NCI-H69 (cell line): ENCODE data around the gene MYO9A.
"Not testable (repeated sequence)": the region's sequence is repeated elsewhere in the genome, so short reads cannot be mapped to it uniquely, and the experiment has no call there.

Experiments
- DNase-seq: peaks from one replicate; lab custom pipeline; 2025; lab: John Stamatoyannopoulos, UW

The MYO9A gene

DNA sequence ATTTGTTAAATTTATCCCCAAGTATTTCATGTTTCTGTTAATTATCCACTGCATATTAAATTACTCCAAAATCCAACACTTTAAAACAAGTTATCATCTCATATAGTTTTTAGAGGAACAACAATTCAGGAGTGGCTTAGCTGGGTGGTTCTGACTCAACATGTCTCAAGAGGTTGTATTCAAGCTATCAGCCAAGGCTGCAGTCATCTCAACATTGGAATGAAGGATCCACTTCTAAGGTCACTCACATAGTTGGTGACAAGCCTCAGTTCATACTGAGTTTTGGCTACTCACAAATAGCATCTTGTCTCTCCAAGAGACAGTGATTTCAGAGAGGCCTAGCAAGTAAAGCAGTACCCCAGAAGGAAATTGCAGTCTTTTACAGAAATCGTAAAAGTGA, 172.9 kb downstream of the MYO9A start:
- DNase-seq = no peak

- DNase-seq = no peak
These were observed 174.1 kb downstream of the MYO9A start for GRCh38 chr15:71943806-71944205.

- DNase-seq = no peak
These were observed 177.9 kb downstream of the MYO9A start for GRCh38 chr15:71939981-71940588.

DNA sequence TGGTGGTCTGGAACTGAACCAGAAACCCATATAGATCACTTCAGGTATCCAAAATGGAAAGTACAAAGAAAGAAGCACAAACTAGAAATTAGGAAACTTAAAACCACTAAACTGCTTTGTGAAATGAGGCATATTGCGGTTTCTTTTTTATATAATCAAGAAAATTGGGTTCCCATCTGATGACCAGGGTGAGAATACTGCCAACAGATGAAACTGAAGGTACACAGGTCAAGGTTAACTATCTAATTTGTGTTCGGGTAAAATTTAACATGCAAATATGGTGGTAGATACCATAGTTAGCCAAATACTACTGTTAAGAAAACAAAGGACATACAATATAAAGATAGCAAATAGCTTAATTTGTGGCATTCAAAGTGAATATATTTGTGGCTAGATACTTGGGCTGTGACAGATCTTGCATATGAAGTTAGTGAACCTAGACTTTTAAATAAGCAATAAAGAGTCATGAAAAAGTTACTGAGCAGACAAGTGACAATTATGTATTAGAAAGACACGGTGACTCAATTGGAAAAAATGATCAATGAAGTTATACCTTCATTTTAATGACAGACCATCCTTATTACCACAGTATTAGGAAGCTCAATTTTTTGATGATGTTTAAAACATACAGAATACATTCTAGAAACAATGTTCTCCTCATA, 180.2 kb downstream of the MYO9A start:
- DNase-seq = no peak

- DNase-seq = no peak
These were observed 183.5 kb downstream of the MYO9A start for GRCh38 chr15:71934446-71934845.

DNA sequence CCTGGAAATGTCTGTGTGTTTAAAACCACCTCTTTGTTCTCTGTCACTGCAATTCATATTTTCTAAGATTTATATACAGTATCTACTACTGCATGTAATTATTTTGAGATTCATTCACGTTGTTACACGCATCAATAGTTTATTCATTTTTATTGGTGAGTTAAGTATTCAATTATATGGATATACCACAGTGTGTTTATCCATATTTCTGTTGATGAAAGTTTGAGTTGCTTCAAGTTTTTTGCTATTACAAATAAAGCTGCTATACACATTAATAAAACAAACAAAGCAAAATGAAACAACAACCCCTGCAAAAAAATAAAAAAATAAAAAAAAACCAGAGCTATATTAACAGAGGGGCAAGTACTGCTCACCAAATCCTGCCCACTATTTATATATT, 185.3 kb downstream of the MYO9A start:
- DNase-seq = no peak

GRCh38 chr15:71931261-71931660, 186.7 kb downstream of the MYO9A start:
- no peak for DNase-seq

GRCh38 chr15:71925145-71925544, 192.8 kb downstream of the MYO9A start:
- DNase-seq = no peak

GRCh38 chr15:71921191-71921590, 196.8 kb downstream of the MYO9A start:
- DNase-seq = no peak

DNA sequence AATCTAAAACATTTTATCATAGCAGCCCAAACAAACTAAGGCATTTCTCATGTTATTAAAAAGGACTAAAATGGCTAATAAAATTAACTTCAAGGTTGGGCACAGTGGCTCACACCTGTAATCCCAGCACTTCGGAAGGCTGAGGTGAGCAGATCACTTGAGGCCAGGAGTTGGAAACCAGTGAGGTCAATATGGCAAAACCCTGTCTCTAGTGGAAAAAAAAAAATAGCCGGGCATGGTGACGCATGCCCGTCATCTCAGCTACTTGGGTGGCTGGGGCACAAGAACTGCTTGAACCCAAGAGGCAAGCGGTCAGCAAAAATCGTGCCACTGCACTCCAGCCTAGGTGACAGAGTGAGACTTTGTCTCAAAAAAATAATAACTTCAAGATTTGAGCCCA, 197.4 kb downstream of the MYO9A start:
- DNase-seq = no peak

DNA sequence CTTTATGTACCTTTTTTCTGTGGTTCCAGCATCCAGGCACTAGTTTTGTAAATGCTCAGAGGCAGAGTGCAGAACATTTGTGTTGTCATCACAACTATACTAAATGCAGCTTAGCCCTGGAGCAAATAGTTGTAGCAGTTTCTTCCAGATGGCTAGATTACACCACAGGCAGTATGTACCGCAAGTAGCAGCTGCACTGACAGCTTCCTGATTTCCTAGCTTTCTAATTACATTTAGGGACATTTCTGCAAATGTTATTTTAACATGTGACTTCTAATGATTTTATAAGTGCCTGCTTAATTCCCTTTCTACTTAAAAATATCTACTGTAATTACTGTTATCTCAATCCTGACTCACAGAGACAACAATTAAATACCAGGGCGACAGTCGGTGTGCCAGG, 201.1 kb downstream of the MYO9A start:
- DNase-seq = peak; percentile 21

- no peak for DNase-seq
These were observed 203.9 kb downstream of the MYO9A start for GRCh38 chr15:71914092-71914491.

DNA sequence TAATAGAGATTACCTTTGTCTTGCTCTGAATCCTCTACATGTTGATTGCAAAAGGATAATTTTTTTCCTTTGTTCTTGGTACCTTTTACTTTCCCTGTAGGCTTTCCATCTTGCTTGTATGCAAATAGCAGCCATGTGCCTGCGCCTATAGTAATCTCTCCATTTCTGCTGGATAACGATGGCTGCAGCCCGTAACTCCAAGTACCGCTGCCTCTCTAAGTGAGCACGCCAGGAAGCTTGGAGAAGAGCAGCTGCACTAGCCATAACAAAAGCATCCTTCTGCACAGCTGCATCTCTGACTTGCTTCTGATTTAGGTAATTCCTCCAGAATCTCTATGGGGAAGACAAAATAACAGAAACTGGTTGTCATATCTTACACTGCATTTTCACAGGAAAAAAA, 218.3 kb downstream of the MYO9A start:
- DNase-seq = no peak

- no peak for DNase-seq
These were observed 224.3 kb downstream of the MYO9A start for GRCh38 chr15:71893691-71894090.

- DNase-seq = no peak
These were observed 225.6 kb downstream of the MYO9A start for GRCh38 chr15:71892335-71892734.

GRCh38 chr15:71891026-71891425, 226.9 kb downstream of the MYO9A start:
- no peak for DNase-seq

GRCh38 chr15:71889947-71890346, 228.0 kb downstream of the MYO9A start:
- DNase-seq = no peak

DNA sequence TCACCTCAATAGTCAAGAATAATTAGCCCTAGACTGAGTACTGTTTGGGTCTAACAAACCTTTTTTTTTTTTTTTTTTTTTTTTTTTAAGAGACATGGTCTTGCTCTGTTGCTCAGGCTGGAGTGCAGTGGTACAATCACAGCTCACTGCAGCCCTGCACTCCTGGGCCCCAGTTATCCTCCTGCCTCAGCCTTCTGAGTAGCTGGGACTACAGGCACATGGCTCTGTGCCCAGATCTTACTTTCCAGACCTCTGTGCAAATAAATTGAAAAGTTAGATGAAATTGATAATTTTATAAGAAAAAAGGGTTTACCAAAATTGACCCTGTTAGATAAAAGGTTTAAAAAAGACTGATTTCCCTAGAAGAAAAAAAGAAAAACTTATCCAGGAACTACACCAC, 228.6 kb downstream of the MYO9A start:
- DNase-seq = no peak

- DNase-seq = no peak
These were observed 229.2 kb downstream of the MYO9A start for GRCh38 chr15:71888797-71889196.

- DNase-seq = no peak
These were observed 232.6 kb downstream of the MYO9A start for GRCh38 chr15:71885390-71885789.

DNA sequence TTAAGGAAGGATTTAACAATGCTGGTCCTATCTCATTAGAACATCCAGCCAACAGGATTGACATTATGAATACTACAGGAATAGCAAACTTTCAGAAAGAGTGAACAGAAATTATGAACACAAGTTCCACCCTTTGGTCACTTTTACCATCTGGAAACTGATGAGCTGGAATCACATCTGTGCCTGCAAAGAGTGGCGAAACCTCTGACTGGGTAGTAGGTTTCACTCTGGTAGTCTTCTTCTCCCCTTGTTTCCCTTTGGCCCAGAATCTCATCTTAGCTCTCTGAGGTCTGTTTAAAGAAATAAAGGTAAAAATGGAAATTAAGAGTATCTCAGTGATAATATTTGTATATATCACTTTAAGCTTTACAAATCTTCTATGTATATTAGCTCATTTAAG, 234.5 kb downstream of the MYO9A start:
- no peak for DNase-seq

- DNase-seq = no peak
These were observed 237.7 kb downstream of the MYO9A start for GRCh38 chr15:71880276-71880675.

DNA sequence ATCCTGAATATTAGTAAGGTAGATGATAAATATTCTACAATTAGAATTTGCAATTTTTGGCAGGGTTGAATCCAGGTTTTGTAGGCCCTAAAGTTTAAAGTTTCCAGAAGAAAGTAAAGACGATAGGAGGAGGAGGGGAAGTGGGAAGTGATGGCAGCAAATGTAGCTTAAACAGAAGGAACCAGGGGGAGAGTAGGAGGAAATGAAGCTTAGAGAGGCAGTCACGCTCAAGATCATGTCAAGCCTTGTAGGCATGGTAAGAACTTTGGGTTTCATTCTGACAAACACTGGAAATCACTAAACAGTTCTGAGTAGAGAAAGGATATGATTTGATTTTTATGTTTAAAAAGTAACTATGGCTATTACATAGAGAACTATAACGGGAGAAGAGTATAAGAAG, 243.7 kb downstream of the MYO9A start:
- DNase-seq = no peak

GRCh38 chr15:71858232-71858631, 259.7 kb downstream of the MYO9A start:
- DNase-seq = not testable (repeated sequence)
